Central memory CD4-positive, alpha-beta T cell (primary cell): ENCODE data around the gene HBQ1.
A peak's percentile ranks its signal among the peaks of the same experiment; 100 is the strongest.
"Not testable (repeated sequence)": the region's sequence is repeated elsewhere in the genome, so short reads cannot be mapped to it uniquely, and the experiment has no call there.

Source experiments
- DNase-seq: peaks from one replicate; pipeline ENCODE4 v3.0.0; 2022

HBQ1 gene

DNA sequence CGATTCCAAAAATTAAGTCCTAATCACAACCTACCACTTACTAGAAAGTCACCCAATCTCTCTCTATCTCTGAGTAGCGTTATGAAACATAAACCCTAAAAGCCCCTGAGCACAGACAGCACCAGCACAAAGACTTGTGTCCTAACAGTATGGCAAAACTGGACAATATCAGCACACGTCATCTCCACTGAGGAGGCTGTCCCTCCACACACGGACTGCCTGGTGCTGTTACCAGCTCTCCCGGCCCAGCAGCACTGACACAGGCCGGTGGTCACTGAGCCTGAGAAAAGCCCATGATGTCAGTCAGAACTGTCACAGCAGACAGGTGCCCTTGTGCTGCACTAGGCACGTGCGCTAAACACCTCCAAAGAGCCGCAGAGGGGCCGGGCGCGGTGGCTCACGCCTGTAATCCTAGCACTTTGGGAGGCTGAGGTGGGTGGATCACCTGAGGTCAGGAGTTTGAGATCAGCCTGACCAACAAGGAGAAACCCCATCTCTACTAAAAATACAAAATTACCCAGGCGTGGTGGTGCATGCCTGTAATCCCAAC lies 31.4 kb downstream of the HBQ1 start:
- not testable (repeated sequence) for DNase-seq

DNA sequence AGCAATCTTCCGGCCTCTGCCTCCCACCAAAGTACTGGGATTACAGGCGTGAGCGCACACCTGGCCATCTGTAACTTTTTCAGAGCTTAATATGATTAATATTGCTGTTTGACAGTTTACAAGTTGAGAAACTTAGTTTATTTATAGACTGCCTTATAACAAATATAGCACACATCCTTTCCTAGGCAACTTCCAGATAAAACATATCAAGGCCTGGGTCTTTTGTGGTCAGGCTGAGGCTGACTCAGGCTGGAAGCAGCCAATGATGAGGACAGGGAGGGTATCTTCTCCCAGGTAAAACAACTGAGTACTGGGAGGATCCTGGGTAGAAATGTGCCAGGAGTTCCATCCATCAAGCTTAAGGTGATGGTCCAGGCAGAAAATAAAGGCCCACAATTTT lies 32.7 kb downstream of the HBQ1 start:
- DNase-seq: no peak

DNA sequence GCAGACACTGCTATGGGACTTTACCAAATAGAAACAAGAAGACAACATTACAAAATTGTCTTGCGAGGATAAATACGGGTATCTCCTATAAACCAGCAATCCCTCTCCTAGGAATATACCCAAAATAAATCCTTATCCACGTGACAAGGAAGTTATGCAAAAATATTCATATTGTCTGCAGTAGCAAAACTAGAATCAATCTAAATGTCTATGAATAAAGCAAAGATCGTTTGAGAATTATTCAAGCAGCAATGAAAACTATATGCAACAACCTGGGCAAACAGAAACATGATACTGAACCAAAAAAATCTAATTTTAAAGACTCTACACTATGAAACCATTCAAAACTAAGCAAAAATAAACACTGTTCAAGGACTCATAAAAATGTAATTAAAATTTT lies 39.8 kb downstream of the HBQ1 start:
- DNase-seq: no peak

DNA sequence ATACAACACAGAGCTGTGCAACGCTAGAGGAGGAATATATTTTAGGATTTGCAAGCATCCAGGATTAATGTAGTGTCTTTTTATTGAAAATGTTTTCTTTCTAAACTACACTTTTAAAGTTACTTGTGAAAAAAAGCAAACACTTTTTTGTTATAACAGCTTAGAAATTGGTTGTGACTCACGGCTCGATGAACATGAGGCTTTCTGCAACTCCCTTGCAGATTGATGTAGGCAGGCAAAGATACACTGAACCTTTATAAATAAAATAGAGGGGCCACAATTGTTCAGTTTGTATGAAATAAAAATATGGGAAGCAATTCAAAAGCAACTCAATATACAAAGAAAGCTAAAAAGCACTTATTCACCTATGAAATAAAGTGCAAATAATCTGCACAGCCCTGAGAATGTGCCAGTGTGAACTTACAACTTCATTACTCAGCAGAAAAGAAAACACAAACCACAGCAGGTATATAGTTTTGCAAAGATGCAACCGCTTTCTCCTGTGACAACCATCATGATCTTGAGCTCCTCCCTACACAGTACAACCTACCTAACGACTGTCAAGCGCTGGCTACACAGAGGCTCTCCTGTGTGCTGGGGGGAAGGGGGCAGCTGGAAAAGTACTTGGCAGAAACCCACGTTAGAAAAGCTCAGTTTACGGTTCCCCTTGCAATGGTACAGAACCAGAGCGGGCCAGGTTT lies 48.0 kb downstream of the HBQ1 start:
- no peak for DNase-seq

DNA sequence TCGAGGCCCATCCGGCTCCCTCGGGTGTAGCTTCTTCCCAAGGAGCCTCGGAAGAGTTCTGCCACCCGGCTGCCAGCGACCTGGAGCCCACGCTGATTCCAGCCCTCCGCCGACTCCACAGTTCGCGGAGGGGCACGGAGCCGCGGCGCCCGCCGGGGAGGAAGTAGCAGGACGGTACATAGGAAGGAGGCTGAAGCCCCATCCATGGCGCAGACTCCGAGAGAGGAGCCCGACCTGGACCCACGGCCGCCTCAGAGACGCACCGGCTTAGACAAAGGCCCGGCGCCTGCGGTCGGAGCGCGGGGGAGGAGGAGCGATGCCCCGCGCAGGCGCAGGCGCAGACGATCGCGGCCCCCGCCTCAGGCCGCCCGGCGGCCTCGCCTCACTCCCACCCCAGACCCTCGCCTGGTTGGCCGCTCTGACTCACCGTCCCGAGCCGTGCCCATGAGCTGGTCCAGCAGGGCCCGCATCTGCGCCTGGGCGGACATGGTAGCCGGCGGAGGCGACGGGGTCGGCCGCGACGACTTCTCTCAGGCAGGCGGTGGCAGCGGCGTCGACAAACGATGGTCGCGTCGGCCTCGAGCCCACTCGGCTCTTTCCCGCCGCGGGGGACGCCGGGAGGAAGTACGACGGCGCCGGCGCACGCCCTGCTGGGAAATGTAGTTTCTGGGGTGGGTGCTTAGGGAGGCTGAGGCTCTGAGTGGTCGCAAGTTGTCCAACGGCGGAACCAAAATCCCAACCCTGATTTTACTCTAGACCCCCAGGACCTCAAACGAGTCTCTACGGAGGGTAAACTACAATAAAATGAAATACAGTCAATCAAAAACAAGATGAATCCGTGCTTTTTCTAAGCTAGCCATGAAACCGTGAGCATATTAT lies 48.8 kb downstream of the HBQ1 start, which contains the start of gene LUC7L:
Gene LUC7L, minus strand, starts transcription at position 598 of the 879 bp plus-strand sequence. Its CDS starts 110 bp downstream, at position 488.
- peak; percentile 83 for DNase-seq

DNA sequence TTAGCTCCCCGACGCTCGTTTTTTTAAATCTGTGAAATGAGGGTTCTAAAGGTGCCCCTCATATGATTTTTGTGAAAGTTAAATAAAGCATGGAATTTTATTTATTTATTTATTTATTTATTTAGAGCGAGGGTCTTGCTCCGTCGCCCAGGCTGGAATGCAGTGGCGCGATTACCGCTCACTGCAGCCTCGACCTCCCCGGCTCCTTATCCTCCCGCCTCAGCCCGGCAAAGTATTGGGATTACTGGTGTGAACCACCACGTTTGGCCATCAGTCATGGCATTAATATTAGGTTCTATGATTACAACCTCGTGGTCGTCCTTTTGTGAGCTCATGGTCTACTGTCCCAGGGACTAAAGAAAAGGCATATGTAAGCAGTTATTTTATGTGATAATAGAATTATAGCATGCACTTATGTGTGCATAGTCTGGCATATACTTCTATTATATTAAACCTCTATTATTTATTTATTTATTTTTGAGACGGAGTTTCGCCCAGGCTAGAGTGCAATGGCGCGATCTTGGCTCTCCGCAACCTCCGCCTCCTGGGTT lies 49.5 kb downstream of the HBQ1 start:
- DNase-seq: no peak

DNA sequence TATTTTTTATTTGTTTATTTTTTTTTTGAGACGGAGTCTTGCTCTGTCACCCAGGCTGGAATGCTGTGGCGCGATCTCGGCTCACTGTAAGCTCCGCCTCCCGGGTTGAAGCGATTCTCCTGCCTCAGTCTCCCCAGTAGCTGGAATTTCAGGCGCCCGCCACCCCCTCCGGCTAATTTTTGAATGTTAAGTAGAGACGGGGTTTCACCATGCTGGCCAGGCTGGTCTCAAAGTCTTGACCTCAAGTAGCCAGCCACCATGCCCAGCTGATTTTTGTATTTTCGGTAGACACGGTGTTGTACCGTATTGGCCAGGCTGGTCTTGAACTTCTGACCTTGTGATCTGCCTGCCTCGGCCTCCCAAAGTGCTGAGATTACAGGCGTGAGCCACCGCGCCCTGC lies 50.1 kb downstream of the HBQ1 start:
- DNase-seq: not testable (repeated sequence)
